Panc1 (cell line): ENCODE measurements around the gene SDC1. TPM values are rescaled to one million over a fixed set of nuclear protein-coding genes. Genes with fewer than 3 reads are reported as not detected.
A peak's percentile ranks its signal among the peaks of the same experiment; 100 is the strongest.

Source experiments
- ATAC-seq: fragments of 200-7000 bp; cut with Tn5 transposase; 2 replicates; pipeline ENCODE4 v1.9.1; 2020; ENCODE audit warnings: mild to moderate bottlenecking, moderate library complexity
- BruUV-seq: library from RNA; stranded (reverse); fragments of 400-500 nt; replicated peaks from 2 replicates; lab custom pipeline; 2021; lab: Mats Ljungman, UMichigan
- CTCF ChIA-PET: fragments of 300-600 bp; sonication (Branson Sonifier 250); formaldehyde crosslinking; loops from one replicate; lab custom pipeline; 2022; ENCODE audit warnings: antibody characterized with exemption; lab: Charles Lee
- POLR2A ChIA-PET: fragments of 300-600 bp; sonication (Branson Sonifier 250); formaldehyde crosslinking; loops from one replicate; lab custom pipeline; 2022; ENCODE audit warnings: antibody characterized with exemption; lab: Charles Lee
- DNase-seq: peaks from one replicate; pipeline ENCODE4 v3.0.0-alpha.2; 2010; ENCODE audit warnings: low read depth, low spot score
- H3K27ac ChIP-seq: 2 replicates; pipeline ENCODE4 v1.5.1; 2011; ENCODE audit warnings: mild to moderate bottlenecking, low read length, inconsistent platforms
- H3K27me3 ChIP-seq: fragments of 200-500 bp; sonication (Bioruptor generic); 2 replicates; pipeline ENCODE4 v1.6.0; 2014; ENCODE audit warnings: low read length, inconsistent platforms; ENCODE audit not compliant: control insufficient read depth, insufficient read depth
- H3K36me3 ChIP-seq: fragments of 200-500 bp; sonication (Bioruptor generic); 2 replicates; pipeline ENCODE4 v1.5.1; 2014; ENCODE audit warnings: inconsistent platforms, mild to moderate bottlenecking, low read length, moderate library complexity; ENCODE audit not compliant: control insufficient read depth, insufficient read depth
- H3K4me1 ChIP-seq: 2 replicates; pipeline ENCODE4 v1.5.1; 2011; ENCODE audit warnings: inconsistent platforms, mild to moderate bottlenecking, low read length, moderate library complexity; ENCODE audit not compliant: control insufficient read depth, insufficient read depth
- H3K4me3 ChIP-seq, 2 experiments: 2 replicates each; pipeline ENCODE4 v1.5.1; 2011 to 2012; ENCODE audit warnings: low read depth in 2 of 2, low read length in 2 of 2, mild to moderate bottlenecking in 2 of 2, inconsistent platforms in 1 of 2, moderate library complexity in 1 of 2
- H3K9me3 ChIP-seq: fragments of 200-500 bp; sonication (Bioruptor generic); 2 replicates; pipeline ENCODE4 v1.5.1; 2014; ENCODE audit warnings: low read depth, mild to moderate bottlenecking, inconsistent platforms, low read length, moderate library complexity; ENCODE audit not compliant: control insufficient read depth, insufficient read depth
- CTCF ChIP-seq: fragments of 450-650 bp; IDR thresholded peaks from 2 replicates; pipeline ENCODE4 v1.5.1; 2017; ENCODE audit warnings: mild to moderate bottlenecking
- POLR2AphosphoS5 ChIP-seq: IDR thresholded peaks from 2 replicates; pipeline ENCODE4 v1.6.1; 2012; ENCODE audit warnings: mild to moderate bottlenecking, low read depth, low read length, moderate library complexity
- REST ChIP-seq, 2 experiments: IDR thresholded peaks; 2 replicates each; pipeline ENCODE4 v1.6.1; 2011 to 2012; ENCODE audit warnings: low read depth in 2 of 2, control low read depth in 1 of 2, low read length in 1 of 2, mild to moderate bottlenecking in 1 of 2, moderate library complexity in 1 of 2; ENCODE audit not compliant: insufficient read depth in 1 of 2
- SIN3A ChIP-seq: IDR thresholded peaks from 2 replicates; pipeline ENCODE4 v1.6.1; 2012; ENCODE audit warnings: low read depth, mild to moderate bottlenecking, low read length, moderate library complexity, borderline replicate concordance; ENCODE audit not compliant: insufficient read depth
- TCF7L2 ChIP-seq: IDR thresholded peaks from 2 replicates; pipeline ENCODE4 v1.6.1; 2011; ENCODE audit warnings: mild to moderate bottlenecking, low read depth, low read length, inconsistent platforms
- in situ Hi-C: cut with HindIII; loops from 2 replicates; pipeline ENCODE4 v1.10.0; 2016; ENCODE audit warnings: low sequenced_read_pairs, low pct_unique_long_range_greater_than_20kb
- intact Hi-C: fragments of 100-400 bp; cut with micrococcal nuclease; formaldehyde crosslinking; loops from one replicate; pipeline ENCODE4 v1.10.0; 2022; ENCODE audit not compliant: unreplicated experiment
- total RNA-seq: library from RNA; stranded (reverse); gene quantifications from one replicate; pipeline ENCODE4 v1.2.1, GENCODE V29; 2021; ENCODE audit not compliant: unreplicated experiment

Gene SDC1
- total RNA-seq, 1 experiment from 2014 or later = 93.0 TPM

GRCh38 chr2:20222014-20222768 is 2.7 kb downstream of the SDC1 start:
- Histone ChIP-seq H3K4me3 (peak overlapping the region in 1 of 2 experiments; percentile 8; a peak in 1 of 4 replicates), H3K27me3 (no peaks in the 10 kb centered on the region), H3K36me3 (no peaks in the 10 kb centered on the region; the same call in 1 of the 2 replicates), H3K27ac (peak overlapping the region; percentile 82), H3K4me1 (peaks cover 30% of the 10 kb centered on the region), H3K9me3 (no peaks in the 10 kb centered on the region)
- DNase-seq = no peak
- no peak for ATAC-seq
- CTCF ChIA-PET = interaction anchor here (1.2 kb wide), 1 partner anchor 86 kb away, joined by 3 read pairs; no protein-coding TSS in a partner anchor
- POLR2A ChIA-PET = no interaction called here
- intact Hi-C loops = no loop called here
- no peak for TF ChIP-seq TCF7L2
- no peak for TF ChIP-seq SIN3A
- no peak for TF ChIP-seq CTCF
- no peak for TF ChIP-seq REST (IDR thresholded peaks at IDR 0.05; ENCODE audit: insufficient read depth in 1 of 2, low read depth in 2 of 2, low read length in 1 of 2)
- no peak for TF ChIP-seq POLR2AphosphoS5
- in situ Hi-C loops = no loop called here
- BruUV-seq = no TSS peak

- no peak for TF ChIP-seq SIN3A
- no peak for TF ChIP-seq TCF7L2
- TF ChIP-seq CTCF = no peak
- no peak for TF ChIP-seq REST (IDR thresholded peaks at IDR 0.05; ENCODE audit: insufficient read depth in 1 of 2, low read depth in 2 of 2, low read length in 1 of 2)
- no peak for TF ChIP-seq POLR2AphosphoS5
- peaks cover 30% of the 10 kb centered on the region for H3K4me1 ChIP-seq
- no peaks in the 10 kb centered on the region; the same call in 1 of the 2 replicates for H3K36me3 ChIP-seq
- POLR2A ChIA-PET = no interaction called here
- no peaks in the 10 kb centered on the region for H3K27me3 ChIP-seq
- H3K4me3 ChIP-seq = no peak overlapping the region
- intact Hi-C loops = no loop called here
- ATAC-seq (no peak), DNase-seq (no peak)
- 0 out of 2 replicates have a peak overlapping the region, but pooled peaks have one; percentile 7 for H3K27ac ChIP-seq
- BruUV-seq = TSS peak; percentile 61
- no peaks in the 10 kb centered on the region for H3K9me3 ChIP-seq
- CTCF ChIA-PET = no interaction called here
- in situ Hi-C loops = no loop called here
These were observed 3.4 kb downstream of the SDC1 start for GRCh38 chr2:20221555-20221973.
